ENCODE results near the gene PRKG1. TPM values are rescaled to one million over a fixed set of nuclear protein-coding genes. Genes with fewer than 3 reads are reported as not detected.

The PRKG1 gene
- total and polyA plus RNA-seq, 2 of the 8 experiments (the other 6 are each of a cell fraction or from before 2014, with no cell fraction given), result 4.2 to 15.2 TPM

- no peaks in the 10 kb centered on the region for H3K79me2 ChIP-seq (ENCODE audit: control insufficient read depth in 1 of 2, insufficient read depth in 2 of 2, low read length in 2 of 2)
- no peak overlapping the region for H3K18ac ChIP-seq (ENCODE audit: extremely low read depth, low read length)
- H2BK15ac ChIP-seq (ENCODE audit: low read length), result no peak overlapping the region
- no peak overlapping the region for H2AFZ ChIP-seq (ENCODE audit: low read length)
- H3K27me3 ChIP-seq (replicated peaks in 1 of 4; ENCODE audit: control insufficient read depth in 3 of 4, extremely low read depth in 1 of 4, insufficient read depth in 3 of 4, low read length in 3 of 4), result peaks cover 0 to 1% (median 0%) of the 10 kb centered on the region in 4 experiments; a peak in 1 of 7 replicates
- no peak for FAIRE-seq
- no peak overlapping the region for H4K91ac ChIP-seq (replicated peaks; ENCODE audit: insufficient read length, low read length)
- ChIA-PET CTCF (ENCODE audit: partially characterized antibody) (interaction anchor here (2.0 kb wide), 1 partner anchor 449 kb away, joined by 5 read pairs; no protein-coding TSS in a partner anchor), POLR2A (ENCODE audit: partially characterized antibody) (no interaction called here)
- no peak overlapping the region for H4K8ac ChIP-seq (ENCODE audit: extremely low read depth, insufficient read depth, low read length)
- no peak overlapping the region for H3K23ac ChIP-seq (ENCODE audit: insufficient read length)
- H3K79me1 ChIP-seq (ENCODE audit: low read depth, low read length), result no peaks in the 10 kb centered on the region
- H2BK5ac ChIP-seq (ENCODE audit: low read depth, low read length), result no peak overlapping the region
- H4K5ac ChIP-seq (ENCODE audit: insufficient read length, low read depth, low read length), result no peak overlapping the region
- no peaks in the 10 kb centered on the region; a peak in 1 of 8 replicates for H3K36me3 ChIP-seq (ENCODE audit: control insufficient read depth in 2 of 4, insufficient read depth in 4 of 4, low read length in 3 of 4)
- H3K4me3 ChIP-seq (ENCODE audit: extremely low read depth in 1 of 4, insufficient read depth in 2 of 4, low read depth in 3 of 4, low read length in 4 of 4), result no peak overlapping the region
- no peak overlapping the region for H3K9ac ChIP-seq (replicated peaks in 1 of 4; ENCODE audit: extremely low read depth in 1 of 4, low read depth in 3 of 4, low read length in 3 of 4)
- peaks cover 0 to 2% (median 0%) of the 10 kb centered on the region in 4 experiments; a peak in 1 of 7 replicates for H3K4me1 ChIP-seq (replicated peaks in 1 of 4; ENCODE audit: control insufficient read depth in 3 of 4, insufficient read depth in 4 of 4, low read length in 3 of 4)
- no peak for TF ChIP-seq BCL11A (IDR thresholded peaks at IDR 0.05; ENCODE audit: low read depth in 2 of 2, low read length in 2 of 2)
- TF ChIP-seq TBP (IDR thresholded peaks at IDR 0.05; ENCODE audit: low read depth, low read length), result no peak
- no peak for TF ChIP-seq KDM4A (IDR thresholded peaks at IDR 0.05; ENCODE audit: low read depth, low read length, severe bottlenecking)
- no peak for TF ChIP-seq TEAD4 (IDR thresholded peaks at IDR 0.05; ENCODE audit: low read depth, low read length)
- no peak for TF ChIP-seq TAF1 (IDR thresholded peaks at IDR 0.05; ENCODE audit: low read depth, low read length)
- TF ChIP-seq ASH2L (IDR thresholded peaks at IDR 0.05; ENCODE audit: low read length), result no peak
- H3K23me2 ChIP-seq (ENCODE audit: low read depth, low read length), result no peaks in the 10 kb centered on the region
- no peak for DNase-seq (ENCODE audit: low read depth in 1 of 2, low spot score in 2 of 2)
- no peak overlapping the region for H3K14ac ChIP-seq (ENCODE audit: insufficient read length)
- no peak overlapping the region for H2BK120ac ChIP-seq (replicated peaks; ENCODE audit: low read depth, low read length)
- no peak overlapping the region for H3K4ac ChIP-seq (replicated peaks; ENCODE audit: insufficient read length, low read depth, low read length)
- no peak overlapping the region for H3K56ac ChIP-seq (replicated peaks; ENCODE audit: insufficient read length, low read depth, low read length)
- no peak overlapping the region for H2BK12ac ChIP-seq (ENCODE audit: low read depth, low read length)
- no peak overlapping the region for H3K27ac ChIP-seq (ENCODE audit: low read depth, low read length)
- no peak overlapping the region for H3K4me2 ChIP-seq (ENCODE audit: insufficient read depth in 1 of 2, low read depth in 2 of 2, low read length in 2 of 2)
- H2AK5ac ChIP-seq (ENCODE audit: low read depth, low read length), result no peak overlapping the region
- WGBS, 2 experiments (ENCODE audit: extremely low coverage in 1 of 2, insufficient coverage in 1 of 2, insufficient read length in 1 of 2, insufficient replicate concordance in 2 of 2, low coverage in 1 of 2, low lambda C conversion rate in 2 of 2, missing lambda C conversion rate in 1 of 2), result 94% methylated on average over 3 of the region's 3 CpGs; no CpG with 5 or more reads in 1 of the 2 experiments
- H3K9me3 ChIP-seq (ENCODE audit: insufficient read depth in 2 of 2, low read depth in 1 of 2, low read length in 1 of 2), result 0 out of 4 replicates have a peak, but pooled peaks cover 0 to 7% of the 10 kb centered on the region in 2 experiments
- H4K20me1 ChIP-seq (replicated peaks in 1 of 2; ENCODE audit: control insufficient read depth in 1 of 2, insufficient read depth in 2 of 2, low read length in 2 of 2), result no peaks in the 10 kb centered on the region
- no peak overlapping the region for H2BK20ac ChIP-seq (ENCODE audit: low read length)
Measured at GRCh38 chr10:51767103-51767763, 692.9 kb downstream of the PRKG1 start.

Measured in H1 (cell line).